ENCODE data around the gene ZC3H18.

ZC3H18 gene

GRCh38 chr16:88533381-88533917, 36.8 kb upstream of the ZC3H18 start:
- no peak for TF ChIP-seq CTCF (conservative IDR thresholded peaks at IDR 0.05; ENCODE audit: low read length)
- peak overlapping the region; percentile 57 for H3K4me3 ChIP-seq (ENCODE audit: low read length)
- DNase-seq (ENCODE audit: low read depth), result peak; percentile 56

- peak; percentile 54 for DNase-seq (ENCODE audit: low read depth)
- TF ChIP-seq CTCF (conservative IDR thresholded peaks at IDR 0.05; ENCODE audit: low read length), result no peak
- H3K4me3 ChIP-seq (ENCODE audit: low read length), result peak overlapping the region; percentile 63
Measured at GRCh38 chr16:88533932-88534637, 36.1 kb upstream of the ZC3H18 start.

- TF ChIP-seq CTCF (conservative IDR thresholded peaks at IDR 0.05; ENCODE audit: low read length), result peak; percentile 28; the same call in 1 of the 2 replicates
- peak overlapping the region; percentile 63 for H3K4me3 ChIP-seq (ENCODE audit: low read length)
- DNase-seq (ENCODE audit: low read depth), result peak; percentile 52
Measured at GRCh38 chr16:88534638-88535190, 35.5 kb upstream of the ZC3H18 start.

- no peak for DNase-seq (ENCODE audit: low read depth)
- peak overlapping the region; percentile 58 for H3K4me3 ChIP-seq (ENCODE audit: low read length)
- TF ChIP-seq CTCF (conservative IDR thresholded peaks at IDR 0.05; ENCODE audit: low read length), result no peak
Measured at GRCh38 chr16:88535191-88535856, 34.9 kb upstream of the ZC3H18 start.

- no peak for TF ChIP-seq CTCF (conservative IDR thresholded peaks at IDR 0.05; ENCODE audit: low read length)
- no peak for DNase-seq (ENCODE audit: low read depth)
- no peak overlapping the region for H3K4me3 ChIP-seq (ENCODE audit: low read length)
Measured at GRCh38 chr16:88535857-88536222, 34.4 kb upstream of the ZC3H18 start.

GRCh38 chr16:88536510-88536909, 33.7 kb upstream of the ZC3H18 start:
- TF ChIP-seq CTCF (conservative IDR thresholded peaks at IDR 0.05; ENCODE audit: low read length), result no peak
- no peak overlapping the region for H3K4me3 ChIP-seq (ENCODE audit: low read length)
- DNase-seq (ENCODE audit: low read depth), result no peak
